ENCODE data around the gene PARP4. TPM values are rescaled to one million over a fixed set of nuclear protein-coding genes. Genes with fewer than 3 reads are reported as not detected.

PARP4 gene
- total and polyA plus RNA-seq, 2 of the 4 experiments (the other 2 are of a cell fraction) = 31.7 to 50.2 TPM

DNA sequence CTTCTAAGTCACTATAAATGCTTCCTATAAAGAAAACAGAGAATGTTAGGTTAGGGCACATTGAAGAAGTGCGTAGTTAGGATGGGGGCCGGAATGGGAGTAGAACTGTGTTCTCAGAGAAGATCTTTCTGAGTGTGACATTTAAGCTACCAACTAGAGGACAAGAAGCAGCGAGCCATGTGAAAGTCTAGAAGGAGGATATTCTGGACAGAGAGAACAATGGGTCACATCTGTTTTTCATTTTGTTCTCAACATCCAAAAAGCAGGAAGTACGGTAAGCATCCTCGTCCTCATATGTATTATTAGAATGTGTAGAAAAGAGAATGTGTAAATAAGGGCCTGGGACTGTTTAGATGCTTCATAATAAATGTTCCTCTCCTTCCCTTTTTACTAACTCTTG, 44.5 kb upstream of the PARP4 start:
- Histone ChIP-seq H4K20me1 (ENCODE audit: insufficient read depth, low read length) (no peaks in the 10 kb centered on the region), H3K18ac (ENCODE audit: low read depth, low read length) (no peak overlapping the region), H3K56ac (ENCODE audit: extremely low read depth, insufficient read depth, low read length) (no peak overlapping the region), H4K5ac (ENCODE audit: low read depth, low read length) (no peak overlapping the region), H3K79me1 (ENCODE audit: low read depth in 1 of 2, low read length in 2 of 2) (no peaks in the 10 kb centered on the region), H4K91ac (ENCODE audit: insufficient read depth, low read depth, low read length) (no peak overlapping the region), H2BK15ac (ENCODE audit: low read depth, low read length) (no peak overlapping the region), H2AFZ (replicated peaks; ENCODE audit: low read length, poor library complexity) (no peak overlapping the region), H3K4me2 (ENCODE audit: low read depth, low read length) (no peak overlapping the region), H3K14ac (replicated peaks; ENCODE audit: low read depth, low read length) (no peak overlapping the region), H2AK9ac (replicated peaks; ENCODE audit: low read depth, low read length, poor library complexity) (no peak overlapping the region), H3K4me1 (ENCODE audit: control insufficient read depth, insufficient read depth, low read length) (no peaks in the 10 kb centered on the region), H3K9me3 (ENCODE audit: control insufficient read depth, insufficient read depth, low read length) (no peaks in the 10 kb centered on the region), H3K27me3 (ENCODE audit: control insufficient read depth, insufficient read depth, low read length) (peaks cover 1% of the 10 kb centered on the region; the same call in 1 of the 2 replicates), H4K8ac (ENCODE audit: low read depth in 2 of 2, low read length in 2 of 2) (no peak overlapping the region), H3K9ac (ENCODE audit: low read depth, low read length) (no peak overlapping the region), H3K4ac (ENCODE audit: low read depth, low read length) (no peak overlapping the region), H2BK5ac (ENCODE audit: low read depth, low read length, poor library complexity, severe bottlenecking) (no peak overlapping the region), H3K4me3 (ENCODE audit: insufficient read depth, low read depth, low read length) (no peak overlapping the region), H2BK120ac (ENCODE audit: low read depth, low read length) (no peak overlapping the region), H3K23ac (ENCODE audit: low read depth, low read length) (no peak overlapping the region), H3K27ac (ENCODE audit: insufficient read depth, low read length) (no peak overlapping the region), H3K36me3 (ENCODE audit: control insufficient read depth, insufficient read depth, low read length) (no peaks in the 10 kb centered on the region), H2AK5ac (ENCODE audit: low read depth, low read length) (no peak overlapping the region), H2BK20ac (ENCODE audit: low read depth, low read length) (no peak overlapping the region), H3K9me1 (ENCODE audit: insufficient read depth, low read length) (no peaks in the 10 kb centered on the region)
- dilution Hi-C loops (cut with HindIII; ENCODE audit: low sequenced_read_pairs, unreplicated experiment) (no loop called here), in situ Hi-C loops (cut with MboI; ENCODE audit: low sequenced_read_pairs) (no loop called here), intact Hi-C loops (cut with micrococcal nuclease) (no loop called here)
- no TSS peak for BruUV-seq (replicated peaks)
- ATAC-seq (ENCODE audit: low read depth) = no peak
- 82% methylated on average over 3 of the region's 5 CpGs; no CpG with 5 or more reads in 1 of the 2 experiments for WGBS, 2 experiments (ENCODE audit: extremely low coverage in 2 of 2, insufficient read length in 1 of 2)
- TF ChIP-seq RCOR1 (IDR thresholded peaks at IDR 0.05; ENCODE audit: insufficient replicate concordance, low read length) = no peak
- no peak for TF ChIP-seq POLR2A (IDR thresholded peaks at IDR 0.05; ENCODE audit: low read depth, low read length)
- no peak for TF ChIP-seq BHLHE40 (IDR thresholded peaks at IDR 0.05; ENCODE audit: low read depth, low read length)
- TF ChIP-seq RAD21 (IDR thresholded peaks at IDR 0.05; ENCODE audit: low read length) = no peak
- TF ChIP-seq CEBPB (IDR thresholded peaks at IDR 0.05; ENCODE audit: low read depth, low read length) = no peak
- TF ChIP-seq NFE2L2 (IDR thresholded peaks at IDR 0.05; ENCODE audit: low read depth, low read length) = no peak
- TF ChIP-seq MAZ (IDR thresholded peaks at IDR 0.05; ENCODE audit: borderline replicate concordance, low read depth, low read length) = no peak
- TF ChIP-seq, protein P1, sequence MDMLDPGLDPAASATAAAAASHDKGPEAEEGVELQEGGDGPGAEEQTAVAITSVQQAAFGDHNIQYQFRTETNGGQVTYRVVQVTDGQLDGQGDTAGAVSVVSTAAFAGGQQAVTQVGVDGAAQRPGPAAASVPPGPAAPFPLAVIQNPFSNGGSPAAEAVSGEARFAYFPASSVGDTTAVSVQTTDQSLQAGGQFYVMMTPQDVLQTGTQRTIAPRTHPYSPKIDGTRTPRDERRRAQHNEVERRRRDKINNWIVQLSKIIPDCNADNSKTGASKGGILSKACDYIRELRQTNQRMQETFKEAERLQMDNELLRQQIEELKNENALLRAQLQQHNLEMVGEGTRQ (IDR thresholded peaks at IDR 0.05; ENCODE audit: low read depth, low read length) = no peak
- TF ChIP-seq RFX5 (IDR thresholded peaks at IDR 0.05; ENCODE audit: low read depth, low read length) = no peak
- no peak for TF ChIP-seq SMC3 (IDR thresholded peaks at IDR 0.05; ENCODE audit: low read depth, low read length)
- no peak for TF ChIP-seq MAFK (IDR thresholded peaks at IDR 0.05; ENCODE audit: low read depth, low read length)
- TF ChIP-seq, protein P2, sequence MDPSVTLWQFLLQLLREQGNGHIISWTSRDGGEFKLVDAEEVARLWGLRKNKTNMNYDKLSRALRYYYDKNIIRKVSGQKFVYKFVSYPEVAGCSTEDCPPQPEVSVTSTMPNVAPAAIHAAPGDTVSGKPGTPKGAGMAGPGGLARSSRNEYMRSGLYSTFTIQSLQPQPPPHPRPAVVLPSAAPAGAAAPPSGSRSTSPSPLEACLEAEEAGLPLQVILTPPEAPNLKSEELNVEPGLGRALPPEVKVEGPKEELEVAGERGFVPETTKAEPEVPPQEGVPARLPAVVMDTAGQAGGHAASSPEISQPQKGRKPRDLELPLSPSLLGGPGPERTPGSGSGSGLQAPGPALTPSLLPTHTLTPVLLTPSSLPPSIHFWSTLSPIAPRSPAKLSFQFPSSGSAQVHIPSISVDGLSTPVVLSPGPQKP (IDR thresholded peaks at IDR 0.05; ENCODE audit: borderline replicate concordance, low read depth, low read length) = no peak
- TF ChIP-seq MXI1 (IDR thresholded peaks at IDR 0.05; ENCODE audit: borderline replicate concordance, low read depth, low read length) = no peak
- TF ChIP-seq CHD1 (IDR thresholded peaks at IDR 0.05; ENCODE audit: low read depth, low read length) = no peak
- TF ChIP-seq, protein P3, sequence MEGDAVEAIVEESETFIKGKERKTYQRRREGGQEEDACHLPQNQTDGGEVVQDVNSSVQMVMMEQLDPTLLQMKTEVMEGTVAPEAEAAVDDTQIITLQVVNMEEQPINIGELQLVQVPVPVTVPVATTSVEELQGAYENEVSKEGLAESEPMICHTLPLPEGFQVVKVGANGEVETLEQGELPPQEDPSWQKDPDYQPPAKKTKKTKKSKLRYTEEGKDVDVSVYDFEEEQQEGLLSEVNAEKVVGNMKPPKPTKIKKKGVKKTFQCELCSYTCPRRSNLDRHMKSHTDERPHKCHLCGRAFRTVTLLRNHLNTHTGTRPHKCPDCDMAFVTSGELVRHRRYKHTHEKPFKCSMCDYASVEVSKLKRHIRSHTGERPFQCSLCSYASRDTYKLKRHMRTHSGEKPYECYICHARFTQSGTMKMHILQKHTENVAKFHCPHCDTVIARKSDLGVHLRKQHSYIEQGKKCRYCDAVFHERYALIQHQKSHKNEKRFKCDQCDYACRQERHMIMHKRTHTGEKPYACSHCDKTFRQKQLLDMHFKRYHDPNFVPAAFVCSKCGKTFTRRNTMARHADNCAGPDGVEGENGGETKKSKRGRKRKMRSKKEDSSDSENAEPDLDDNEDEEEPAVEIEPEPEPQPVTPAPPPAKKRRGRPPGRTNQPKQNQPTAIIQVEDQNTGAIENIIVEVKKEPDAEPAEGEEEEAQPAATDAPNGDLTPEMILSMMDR (conservative IDR thresholded peaks at IDR 0.05; ENCODE audit: low read depth, low read length) = no peak
- TF ChIP-seq FOS (IDR thresholded peaks at IDR 0.05; ENCODE audit: low read depth, low read length) = no peak
- no peak for DNase-seq
- POLR2A ChIA-PET (ENCODE audit: unreplicated experiment) = no interaction called here
- CTCF ChIA-PET = interaction anchor here (0.7 kb wide), 1 partner anchor 58 kb away, joined by 3 read pairs; no protein-coding TSS in a partner anchor

Data from IMR-90 (cell line).